GM19438 (cell line): ENCODE measurements around the gene DSTYK.

Experiments used
- ATAC-seq: cut with Tn5 transposase; IDR thresholded peaks from one replicate; pipeline ENCODE4 v1.9.1; 2021; ENCODE audit warnings: low read depth; ENCODE audit not compliant: unreplicated experiment

DSTYK gene

GRCh38 chr1:205211169-205211838, at the start of gene DSTYK:
TSS of gene DSTYK (minus strand) at chr1:205211702. CDS start at chr1:205211535, 167 bp downstream.
- peak; percentile 84 for ATAC-seq

- ATAC-seq, result no peak
Observed at GRCh38 chr1:205259998-205260397, 48.5 kb upstream of the DSTYK start.

- no peak for ATAC-seq
Observed at GRCh38 chr1:205259324-205259832, 47.9 kb upstream of the DSTYK start.

DNA sequence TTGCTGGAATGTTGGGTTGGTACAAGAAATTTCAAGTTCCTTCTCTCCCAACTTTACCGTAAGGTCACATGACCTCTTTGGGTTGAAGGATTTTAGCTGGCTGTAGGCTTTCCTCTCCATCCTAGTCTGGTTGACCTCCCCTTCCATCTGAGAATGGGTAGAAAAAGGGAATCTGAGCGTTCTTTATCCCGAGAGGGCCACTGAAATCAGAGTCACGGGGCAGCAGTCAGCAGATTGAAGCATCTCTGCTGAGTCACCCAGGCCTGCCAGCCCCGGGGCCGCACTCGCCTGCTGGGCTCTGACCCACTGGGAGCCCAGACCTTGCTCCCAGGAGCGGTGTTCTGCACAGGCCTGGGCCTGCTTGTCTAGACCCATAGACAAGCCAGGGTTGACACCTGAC, 47.2 kb upstream of the DSTYK start:
- ATAC-seq, result no peak

DNA sequence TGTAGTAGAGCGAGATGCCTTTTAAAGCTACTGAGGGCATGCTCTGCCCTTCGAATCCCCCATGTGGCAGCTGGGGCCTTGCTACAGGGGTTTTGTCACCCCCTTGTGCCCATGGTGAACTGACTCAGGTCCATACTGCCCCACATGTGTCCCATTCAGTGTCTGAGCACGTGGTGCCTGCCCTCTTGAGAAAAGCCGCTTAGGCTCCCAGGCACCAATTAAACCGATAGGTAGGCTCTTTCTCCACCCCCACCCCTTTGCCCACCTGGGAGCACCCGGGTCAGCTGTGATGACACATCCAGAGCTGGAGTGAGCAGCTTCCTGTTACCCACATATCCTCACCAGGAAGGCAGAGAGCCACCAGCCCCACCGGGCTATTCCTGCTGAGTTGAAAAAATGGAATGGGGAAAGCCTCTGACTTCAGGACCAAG, 46.8 kb upstream of the DSTYK start:
- ATAC-seq, result no peak

- ATAC-seq, result no peak
Observed at GRCh38 chr1:205257735-205258134, 46.2 kb upstream of the DSTYK start.

DNA sequence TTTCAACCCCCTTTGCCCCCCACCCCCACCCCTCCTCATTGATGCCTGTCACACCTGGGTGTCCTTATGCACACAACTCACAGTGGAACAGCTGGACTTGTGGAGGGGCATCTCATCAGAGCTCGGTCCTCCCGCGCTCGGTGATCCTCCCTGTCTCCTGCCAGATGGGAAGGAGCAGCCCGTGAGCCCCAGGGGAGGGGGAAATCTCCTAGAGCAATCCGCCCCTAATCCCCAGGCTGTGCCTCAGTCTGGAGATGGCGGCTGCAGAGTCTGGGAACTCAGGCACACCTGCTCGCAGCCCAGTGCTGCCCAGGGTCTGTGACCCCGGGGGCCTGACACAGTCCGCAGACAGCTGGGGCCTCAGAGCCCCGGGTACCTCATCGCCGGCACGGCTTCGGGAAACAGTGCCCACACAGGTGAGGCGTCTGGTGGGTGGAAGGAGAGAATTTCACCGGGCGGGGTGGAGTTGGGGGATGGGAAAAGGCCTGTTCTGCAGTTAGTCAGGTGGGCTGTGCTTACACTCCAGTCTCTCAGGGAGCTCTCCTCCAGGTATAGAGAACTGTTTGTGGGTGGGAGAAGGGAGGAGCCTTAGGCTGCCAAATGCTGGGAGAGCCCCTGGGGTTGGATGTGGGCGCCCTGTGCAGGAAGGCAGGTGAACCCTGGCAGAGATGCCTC, 45.6 kb upstream of the DSTYK start:
- no peak for ATAC-seq

DNA sequence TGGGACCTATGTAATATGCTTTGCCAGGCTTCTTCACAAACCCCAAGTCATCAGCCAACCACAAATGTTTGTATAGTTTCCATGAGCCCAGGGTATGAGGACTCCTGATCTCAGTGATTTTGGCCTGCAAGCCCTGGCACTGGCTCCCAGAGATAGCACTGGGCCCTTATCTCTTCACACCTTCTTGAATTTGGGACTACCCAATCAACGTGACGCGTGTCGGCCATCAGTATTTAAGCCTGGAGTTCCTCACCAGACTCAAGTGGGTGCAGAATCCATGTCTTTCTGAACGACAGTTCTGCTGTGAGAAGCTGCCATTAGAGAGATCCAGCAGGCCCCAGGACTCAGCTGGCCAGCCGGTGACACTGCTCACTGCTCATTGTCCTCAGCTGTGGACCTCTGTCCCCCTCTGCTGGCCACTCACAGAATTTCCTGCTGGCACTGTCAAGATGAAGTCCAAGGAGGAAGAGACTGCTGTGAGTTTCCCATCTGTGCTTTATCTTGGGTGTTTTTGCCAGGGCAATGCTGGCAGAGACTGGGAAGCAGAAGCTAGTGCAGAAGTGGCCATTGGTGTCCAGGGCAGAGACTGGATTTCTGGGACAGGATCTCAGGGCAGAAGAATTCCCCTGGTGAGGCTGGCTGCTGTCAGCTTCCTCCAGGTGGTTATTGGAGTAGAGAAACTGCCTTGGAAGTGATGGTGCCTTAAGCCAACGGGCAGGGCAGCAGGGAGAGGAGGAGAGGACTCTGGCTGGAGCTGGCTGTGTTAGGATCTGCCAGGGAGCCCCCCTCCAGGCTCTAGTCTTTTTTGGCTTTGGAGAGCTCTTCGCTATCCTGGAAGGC, 44.7 kb upstream of the DSTYK start:
- ATAC-seq, result no peak

DNA sequence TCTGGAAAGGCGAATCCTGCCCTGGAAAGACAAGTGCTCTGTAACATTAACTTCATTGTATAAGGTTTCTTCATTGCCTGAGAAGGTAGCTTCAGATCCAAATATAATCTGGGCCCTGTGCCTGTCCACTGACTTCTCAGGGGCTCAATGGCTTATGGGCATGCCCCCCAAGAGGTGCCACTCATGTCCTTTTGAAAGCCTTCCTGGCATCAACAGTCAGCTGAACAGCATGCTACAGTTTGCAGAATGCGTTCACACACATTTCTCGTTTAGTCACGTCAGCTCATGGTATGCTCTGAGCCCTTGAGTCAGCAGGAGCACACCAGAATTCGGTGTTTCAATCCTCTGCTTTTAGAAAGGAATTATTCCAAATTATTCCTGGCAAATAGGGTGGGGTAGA, 40.1 kb upstream of the DSTYK start:
- ATAC-seq, result no peak

DNA sequence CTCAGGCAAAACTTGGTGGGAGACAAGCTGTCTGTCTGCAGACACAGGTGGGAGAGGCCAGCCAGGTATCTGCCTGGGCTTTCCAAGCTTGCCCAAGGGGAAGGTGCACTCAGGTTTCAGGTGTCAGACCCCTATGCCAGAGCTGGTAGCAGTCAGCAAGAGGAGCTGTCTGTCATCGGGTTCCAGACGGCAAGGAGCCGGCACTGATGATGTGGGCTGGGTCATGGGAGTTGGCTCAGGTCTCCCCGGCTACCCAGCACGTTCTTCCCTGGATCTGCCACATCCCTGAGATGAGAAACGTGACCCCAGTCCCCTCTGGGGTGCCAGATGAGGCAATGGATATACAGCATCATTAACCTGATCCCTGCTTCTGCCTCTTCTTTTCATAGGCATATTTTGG, 39.2 kb upstream of the DSTYK start:
- no peak for ATAC-seq

- no peak for ATAC-seq
Observed at GRCh38 chr1:205249651-205250050, 38.1 kb upstream of the DSTYK start.

DNA sequence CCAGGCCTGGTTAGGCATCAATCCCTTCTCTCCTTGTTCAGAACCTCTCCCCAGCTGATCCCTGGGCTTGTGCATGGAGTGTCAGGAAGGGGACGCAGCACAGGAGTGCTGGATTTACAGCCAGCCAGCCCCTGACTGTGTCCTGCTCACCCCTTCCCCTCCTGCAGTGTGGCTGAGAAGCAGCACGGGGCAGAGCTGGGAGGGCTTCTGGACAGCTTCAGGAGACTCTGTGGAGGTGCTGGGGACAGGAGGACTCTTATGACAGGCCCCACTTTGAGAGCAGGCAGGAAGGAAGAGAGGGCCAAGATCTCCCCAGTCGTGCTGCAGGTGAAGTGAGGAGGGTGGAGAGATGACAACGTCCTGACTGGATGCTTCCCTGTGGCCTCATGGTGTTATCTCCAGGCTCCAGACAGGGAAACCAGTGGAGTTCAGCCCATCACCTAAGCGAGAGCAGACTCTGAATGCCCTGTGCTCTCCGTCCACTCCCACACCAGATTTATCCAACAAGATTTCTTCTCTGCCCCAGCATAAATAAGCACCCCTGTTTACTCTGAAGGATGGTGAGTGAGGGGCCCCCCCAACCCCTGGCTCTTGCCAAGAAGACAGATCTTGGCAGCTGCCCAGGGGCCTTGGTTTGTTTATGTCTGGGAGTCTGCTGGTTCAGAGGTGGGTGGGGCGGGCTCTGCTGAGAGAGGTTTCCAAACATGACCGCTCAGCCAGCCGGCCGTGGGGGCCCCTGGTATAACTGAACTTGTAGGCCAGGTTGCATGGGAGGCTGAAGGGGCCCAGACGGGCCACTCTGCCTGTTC, 37.5 kb upstream of the DSTYK start:
- no peak for ATAC-seq

DNA sequence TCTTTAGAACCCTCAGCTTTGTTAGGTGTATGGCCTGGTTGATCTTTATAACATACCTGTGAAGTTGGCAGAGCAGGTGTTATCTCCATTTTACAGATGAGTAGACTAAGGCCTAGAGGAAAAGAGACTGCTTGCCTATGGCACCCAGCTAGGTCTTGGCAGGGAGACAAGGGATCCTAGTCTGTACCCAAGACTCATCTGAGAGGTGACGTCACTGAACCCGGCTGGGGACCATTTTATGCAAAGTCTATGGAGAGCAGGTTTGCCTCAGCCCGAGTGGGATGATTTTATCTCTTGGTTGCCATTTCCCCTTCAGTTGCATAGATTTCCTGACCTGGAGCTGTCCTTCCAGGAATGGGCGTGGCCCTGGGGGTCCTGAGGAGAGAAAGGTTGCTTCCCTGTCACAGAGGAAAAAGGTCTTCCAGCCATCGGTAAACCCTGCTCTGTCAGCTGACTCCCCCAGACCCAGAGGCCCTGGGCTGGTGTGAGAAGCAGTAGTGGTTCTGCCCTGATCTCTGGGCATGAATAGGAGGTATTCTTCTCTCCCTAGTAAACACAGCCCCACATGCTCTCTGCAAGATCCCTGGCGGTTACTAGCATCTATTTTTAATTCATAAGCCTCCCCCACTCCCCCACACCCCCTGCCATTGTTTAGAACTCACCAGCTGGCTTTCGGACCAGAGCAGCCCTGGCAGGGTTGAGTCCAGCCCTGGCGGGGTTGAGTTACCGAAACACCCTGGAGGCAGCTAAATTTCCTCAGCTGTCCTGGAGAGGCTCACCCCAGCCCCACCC, 35.8 kb upstream of the DSTYK start:
- ATAC-seq, result no peak

DNA sequence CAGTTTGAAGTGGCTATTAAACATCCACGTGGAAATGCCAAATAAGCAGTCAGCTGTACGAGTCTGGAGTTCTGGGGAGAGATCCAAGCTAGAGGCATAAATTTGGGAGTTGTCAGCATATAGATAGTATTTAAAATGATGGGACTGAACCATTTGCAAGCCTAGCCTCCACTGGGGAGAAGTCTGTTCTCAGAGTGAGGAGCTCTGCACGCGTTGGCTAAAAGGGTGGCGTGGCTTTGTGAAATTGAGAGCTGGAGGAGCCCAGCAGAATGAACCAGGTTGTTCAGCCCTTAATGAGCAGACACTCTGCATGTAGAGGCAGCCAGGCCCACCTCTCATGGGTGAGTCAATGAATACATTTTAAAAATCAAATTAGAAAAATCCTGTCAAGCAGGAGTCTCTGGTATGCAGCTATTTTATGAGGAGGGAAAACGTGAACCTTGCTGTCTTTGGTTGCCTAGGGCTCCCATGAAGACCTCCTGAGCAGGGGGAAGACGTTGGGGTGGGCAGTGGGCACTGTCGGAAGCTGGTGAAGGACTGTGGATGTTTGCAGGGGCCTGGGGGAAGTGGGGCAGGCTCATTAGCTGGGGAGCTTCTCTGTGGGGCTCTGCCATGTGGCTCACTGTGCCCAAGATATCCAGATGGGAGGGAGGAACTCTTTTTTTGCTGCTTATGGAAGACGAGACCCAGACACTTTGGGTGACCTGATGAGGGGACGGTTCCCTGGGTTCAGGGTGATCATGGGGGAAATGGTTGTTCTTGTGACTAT, 35.0 kb upstream of the DSTYK start:
- ATAC-seq, result no peak

GRCh38 chr1:205245096-205245495, 33.6 kb upstream of the DSTYK start:
- no peak for ATAC-seq

DNA sequence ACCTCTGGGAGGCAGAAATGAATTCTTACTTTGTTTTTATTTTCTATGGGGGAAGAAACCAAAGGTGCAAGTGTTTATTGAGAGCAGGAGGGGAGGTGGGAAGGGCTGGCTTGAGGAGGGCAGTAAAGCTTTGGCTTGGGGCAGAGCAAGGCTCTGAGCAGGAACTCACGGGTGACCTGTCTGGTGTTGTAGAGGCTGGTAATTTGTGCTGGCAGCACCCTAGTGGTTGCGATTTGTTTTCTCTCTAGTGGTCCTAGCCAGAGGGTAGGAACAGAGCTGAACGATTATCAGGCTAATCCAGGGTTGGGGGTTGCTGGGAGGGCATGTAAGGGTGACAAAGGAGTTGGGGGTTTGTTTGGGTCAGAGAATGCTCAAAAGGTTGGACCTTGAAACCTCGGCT, 32.9 kb upstream of the DSTYK start:
- ATAC-seq, result no peak

- ATAC-seq, result no peak
Observed at GRCh38 chr1:205243350-205244191, 32.1 kb upstream of the DSTYK start.
